Measurements from ENCODE around the gene CRK.
"Not testable (repeated sequence)": the region's sequence is repeated elsewhere in the genome, so short reads cannot be mapped to it uniquely, and the experiment has no call there.

CRK gene

GRCh38 chr17:1390432-1391367, 65.3 kb downstream of the CRK start:
- in situ Hi-C loops (cut with HindIII; ENCODE audit: low sequenced_read_pairs), result no loop called here

- in situ Hi-C loops (cut with HindIII; ENCODE audit: low sequenced_read_pairs), result not testable (repeated sequence)
Observed at GRCh38 chr17:1387490-1388227, 68.4 kb downstream of the CRK start.

DNA sequence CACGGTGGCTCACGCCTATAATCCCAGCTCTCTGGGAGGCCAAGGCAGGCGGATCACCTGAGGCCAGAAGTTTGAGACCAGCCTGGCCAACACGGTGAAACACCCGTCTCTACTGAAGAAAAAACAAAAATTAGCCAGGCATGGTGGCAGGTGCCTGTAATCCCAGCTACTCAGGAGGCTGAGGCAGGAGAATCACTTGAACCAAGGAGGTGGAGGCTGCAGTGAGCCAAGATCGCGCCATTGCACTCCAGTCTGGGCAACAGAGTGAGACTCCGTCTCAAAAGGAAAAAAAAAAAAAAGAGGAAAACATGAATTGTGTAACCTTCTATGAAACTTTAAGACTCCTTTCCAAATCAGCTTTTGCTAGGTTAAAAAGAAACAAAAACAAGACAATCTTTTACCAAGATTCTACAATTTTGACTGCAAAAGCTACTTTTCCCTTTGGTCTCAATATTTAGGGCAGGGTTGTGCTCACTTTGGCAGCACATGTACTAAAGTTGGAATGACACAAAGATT, 69.3 kb downstream of the CRK start:
- in situ Hi-C loops (cut with HindIII; ENCODE audit: low sequenced_read_pairs), result not testable (repeated sequence)

GRCh38 chr17:1386265-1386664, 69.8 kb downstream of the CRK start:
- in situ Hi-C loops (cut with HindIII; ENCODE audit: low sequenced_read_pairs), result no loop called here

DNA sequence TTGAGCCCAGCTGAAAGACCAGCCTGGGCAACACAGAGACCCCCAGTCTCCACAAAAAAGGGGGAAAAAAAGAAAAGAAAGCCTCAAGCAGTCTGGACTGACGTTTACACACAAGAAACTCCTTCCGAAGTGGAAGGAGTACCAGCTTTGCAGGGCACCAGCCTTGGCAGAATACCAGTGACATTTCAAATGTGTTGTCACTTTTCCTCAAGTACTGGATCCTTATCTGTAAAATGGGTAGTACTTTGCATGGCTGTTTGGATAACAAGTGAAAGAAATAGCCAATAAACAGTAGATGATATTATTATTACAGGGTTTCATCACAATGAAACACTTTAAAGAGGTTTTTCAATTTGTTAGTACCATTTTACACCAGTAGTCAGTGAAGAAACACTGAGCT, 70.2 kb downstream of the CRK start:
- in situ Hi-C loops (cut with HindIII; ENCODE audit: low sequenced_read_pairs), result no loop called here

GRCh38 chr17:1384905-1385435, 71.1 kb downstream of the CRK start:
- in situ Hi-C loops (cut with HindIII; ENCODE audit: low sequenced_read_pairs), result no loop called here

- in situ Hi-C loops (cut with HindIII; ENCODE audit: low sequenced_read_pairs), result loop anchor here (10.0 kb wide), 1 partner anchor 125 kb away; no protein-coding TSS in a partner anchor
Observed at GRCh38 chr17:1379930-1380313, 76.1 kb downstream of the CRK start.

GRCh38 chr17:1379208-1379929, 76.7 kb downstream of the CRK start:
- in situ Hi-C loops (cut with HindIII; ENCODE audit: low sequenced_read_pairs), result loop anchor here (10.0 kb wide), 1 partner anchor 125 kb away; no protein-coding TSS in a partner anchor

GRCh38 chr17:1378476-1378860, 77.6 kb downstream of the CRK start:
- in situ Hi-C loops (cut with HindIII; ENCODE audit: low sequenced_read_pairs), result loop anchor here (10.0 kb wide), 1 partner anchor 126 kb away; no protein-coding TSS in a partner anchor

GRCh38 chr17:1377334-1377733, 78.7 kb downstream of the CRK start:
- in situ Hi-C loops (cut with HindIII; ENCODE audit: low sequenced_read_pairs), result loop anchor here (10.0 kb wide), 1 partner anchor 127 kb away; no protein-coding TSS in a partner anchor

- in situ Hi-C loops (cut with HindIII; ENCODE audit: low sequenced_read_pairs), result loop anchor here (10.0 kb wide), 1 partner anchor 129 kb away; no protein-coding TSS in a partner anchor
Observed at GRCh38 chr17:1376061-1376460, 80.0 kb downstream of the CRK start.

DNA sequence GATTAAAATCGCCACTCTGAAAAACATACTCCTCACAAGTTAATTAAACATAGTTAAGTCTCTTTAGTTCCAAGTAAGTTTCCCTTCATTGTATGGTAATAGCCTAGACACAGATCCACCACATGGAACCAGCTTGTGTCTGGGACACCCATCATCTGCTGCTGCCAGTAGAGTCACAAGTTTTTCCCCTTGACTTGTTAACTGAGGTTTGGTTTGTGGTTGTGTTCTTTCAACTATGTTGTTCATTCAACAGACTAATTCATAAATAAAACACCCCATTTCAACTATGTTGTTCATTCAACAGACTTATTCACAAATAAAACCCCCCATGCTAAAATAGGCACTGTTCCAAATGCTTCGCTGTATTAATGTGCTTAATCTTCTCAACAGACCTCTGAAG, 80.4 kb downstream of the CRK start:
- in situ Hi-C loops (cut with HindIII; ENCODE audit: low sequenced_read_pairs), result loop anchor here (10.0 kb wide), 1 partner anchor 129 kb away; no protein-coding TSS in a partner anchor

GRCh38 chr17:1374431-1375177, 81.4 kb downstream of the CRK start:
- in situ Hi-C loops (cut with HindIII; ENCODE audit: low sequenced_read_pairs), result loop anchor here (10.0 kb wide), 1 partner anchor 130 kb away; no protein-coding TSS in a partner anchor

GRCh38 chr17:1373707-1374237, 82.3 kb downstream of the CRK start:
- in situ Hi-C loops (cut with HindIII; ENCODE audit: low sequenced_read_pairs), result loop anchor here (10.0 kb wide), 1 partner anchor 131 kb away; no protein-coding TSS in a partner anchor

- in situ Hi-C loops (cut with HindIII; ENCODE audit: low sequenced_read_pairs), result loop anchor here (10.0 kb wide), 1 partner anchor 132 kb away; no protein-coding TSS in a partner anchor
Observed at GRCh38 chr17:1372618-1373017, 83.4 kb downstream of the CRK start.

DNA sequence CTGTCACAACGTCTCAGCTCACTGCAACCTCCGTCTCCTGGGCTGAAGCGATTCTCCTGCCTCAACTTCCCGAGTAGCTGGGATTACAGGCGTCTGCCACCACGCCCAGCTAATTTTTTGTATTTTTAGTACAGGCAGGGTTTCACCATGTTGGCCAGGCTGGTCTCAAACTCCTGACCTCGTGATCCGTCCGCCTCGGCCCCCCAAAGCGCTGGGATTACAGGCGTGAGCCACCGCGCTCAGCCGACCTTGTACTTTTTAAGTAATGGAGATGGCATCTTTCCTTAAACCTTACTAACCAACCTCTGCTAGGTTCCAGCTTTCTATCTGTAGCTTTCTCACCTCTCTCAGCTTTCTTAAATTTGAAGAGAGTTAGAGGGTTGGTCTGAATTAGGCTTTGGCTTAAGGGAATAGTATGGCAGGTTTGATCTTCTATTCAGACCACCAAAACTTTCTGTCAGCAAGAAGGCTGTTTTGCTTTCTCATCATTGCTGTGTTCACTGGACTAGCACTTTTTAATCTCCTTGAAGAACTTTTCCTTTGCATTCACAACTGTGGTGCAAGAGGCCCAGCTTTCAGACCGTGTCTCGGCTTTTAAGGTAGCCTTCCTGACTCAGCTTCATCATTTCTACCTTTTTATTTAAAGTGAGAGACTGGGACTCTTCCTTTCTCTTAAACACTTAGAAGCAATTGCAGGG, 84.0 kb downstream of the CRK start:
- in situ Hi-C loops (cut with HindIII; ENCODE audit: low sequenced_read_pairs), result loop anchor here (10.0 kb wide), 1 partner anchor 133 kb away; no protein-coding TSS in a partner anchor
